ENCODE data around the gene ZNRD2.

Gene ZNRD2

DNA sequence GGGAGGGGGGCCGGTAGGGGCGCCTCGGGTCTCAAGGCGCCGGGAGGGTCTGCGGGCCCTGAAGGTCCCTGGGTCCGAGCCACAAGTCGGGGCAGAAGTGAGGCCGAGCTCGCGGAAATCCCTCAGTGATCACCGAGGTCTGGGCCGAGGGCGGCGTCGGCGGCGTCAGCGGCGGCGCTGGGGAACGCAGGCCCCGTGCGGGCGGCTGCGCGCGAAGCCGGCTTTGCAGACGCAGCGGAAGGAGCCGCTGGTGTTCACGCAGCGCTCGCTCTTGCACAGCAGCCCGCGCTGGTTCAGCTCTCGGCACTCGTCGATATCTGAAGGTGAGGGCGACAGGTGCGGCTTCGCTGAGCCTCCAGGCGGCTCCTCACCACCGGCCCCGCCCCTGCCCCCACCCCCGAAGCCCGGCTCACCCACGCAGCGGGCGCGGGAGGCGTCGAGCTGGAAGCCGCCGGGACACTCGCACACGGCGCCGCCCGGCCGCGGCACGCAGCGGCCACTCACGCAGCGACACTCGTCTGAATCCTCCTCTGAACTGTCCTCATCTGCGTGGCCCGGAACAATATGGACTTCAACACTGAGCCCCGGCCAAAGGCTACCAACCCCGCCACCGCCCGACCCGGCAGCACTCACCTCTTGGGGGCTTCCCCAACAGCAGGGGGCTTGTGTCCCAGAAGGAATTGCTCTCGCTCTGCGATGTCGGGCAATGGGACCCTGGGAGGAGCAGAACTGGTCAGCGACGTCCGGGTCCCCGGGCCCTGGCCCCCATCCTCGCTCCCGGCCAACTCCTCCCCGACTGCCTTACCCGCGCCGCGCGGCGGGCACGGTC is 31.1 kb upstream of the ZNRD2 start:
- Histone ChIP-seq H3K79me2 (ENCODE audit: control insufficient read depth, insufficient read depth, low read length, unreplicated experiment) (no peaks in the 10 kb centered on the region), H3K27me3 (ENCODE audit: insufficient read depth, low read length) (no peaks in the 10 kb centered on the region), H3K36me3 (ENCODE audit: insufficient read depth, low read length) (no peaks in the 10 kb centered on the region), H3K27ac (ENCODE audit: low read depth, low read length) (no peak overlapping the region), H3K4me1 (ENCODE audit: control insufficient read depth, insufficient read depth, low read length, unreplicated experiment) (no peaks in the 10 kb centered on the region), H2AFZ (ENCODE audit: low read length, unreplicated experiment) (no peak overlapping the region), H3K4me3 (ENCODE audit: low read depth, low read length) (no peak overlapping the region)

DNA sequence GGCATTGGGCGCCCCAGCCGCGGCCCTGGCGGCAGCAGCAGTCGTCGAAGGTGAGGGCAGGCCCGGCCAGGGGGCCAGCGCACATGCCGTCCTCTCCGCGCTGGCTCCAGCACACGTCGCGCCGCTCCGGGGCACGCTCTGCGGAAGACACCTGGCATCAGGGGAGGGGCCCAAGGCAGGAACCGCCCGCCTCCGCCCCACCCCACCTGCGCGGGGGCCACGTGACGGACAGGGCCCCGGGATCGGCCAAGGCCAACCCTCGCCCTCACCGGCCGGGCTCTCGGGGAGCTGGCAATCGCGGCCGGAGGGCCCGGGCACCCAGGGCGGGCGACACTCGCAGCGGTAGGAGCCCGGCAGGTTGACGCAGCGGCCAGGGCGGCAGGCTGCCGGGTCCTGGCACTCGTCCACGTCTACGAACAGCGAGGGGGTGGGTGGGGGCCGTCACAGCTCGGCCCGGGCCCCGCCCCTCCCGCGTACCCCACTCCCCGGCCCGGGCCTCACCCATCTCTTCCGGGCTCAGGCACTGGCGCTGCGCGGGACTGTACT is 30.5 kb upstream of the ZNRD2 start:
- Histone ChIP-seq H3K4me1 (ENCODE audit: control insufficient read depth, insufficient read depth, low read length, unreplicated experiment) (no peaks in the 10 kb centered on the region), H3K36me3 (ENCODE audit: insufficient read depth, low read length) (no peaks in the 10 kb centered on the region), H3K4me3 (ENCODE audit: low read depth, low read length) (peak overlapping the region; percentile 68), H2AFZ (ENCODE audit: low read length, unreplicated experiment) (no peak overlapping the region), H3K79me2 (ENCODE audit: control insufficient read depth, insufficient read depth, low read length, unreplicated experiment) (no peaks in the 10 kb centered on the region), H3K27me3 (ENCODE audit: insufficient read depth, low read length) (no peaks in the 10 kb centered on the region), H3K27ac (ENCODE audit: low read depth, low read length) (no peak overlapping the region)

DNA sequence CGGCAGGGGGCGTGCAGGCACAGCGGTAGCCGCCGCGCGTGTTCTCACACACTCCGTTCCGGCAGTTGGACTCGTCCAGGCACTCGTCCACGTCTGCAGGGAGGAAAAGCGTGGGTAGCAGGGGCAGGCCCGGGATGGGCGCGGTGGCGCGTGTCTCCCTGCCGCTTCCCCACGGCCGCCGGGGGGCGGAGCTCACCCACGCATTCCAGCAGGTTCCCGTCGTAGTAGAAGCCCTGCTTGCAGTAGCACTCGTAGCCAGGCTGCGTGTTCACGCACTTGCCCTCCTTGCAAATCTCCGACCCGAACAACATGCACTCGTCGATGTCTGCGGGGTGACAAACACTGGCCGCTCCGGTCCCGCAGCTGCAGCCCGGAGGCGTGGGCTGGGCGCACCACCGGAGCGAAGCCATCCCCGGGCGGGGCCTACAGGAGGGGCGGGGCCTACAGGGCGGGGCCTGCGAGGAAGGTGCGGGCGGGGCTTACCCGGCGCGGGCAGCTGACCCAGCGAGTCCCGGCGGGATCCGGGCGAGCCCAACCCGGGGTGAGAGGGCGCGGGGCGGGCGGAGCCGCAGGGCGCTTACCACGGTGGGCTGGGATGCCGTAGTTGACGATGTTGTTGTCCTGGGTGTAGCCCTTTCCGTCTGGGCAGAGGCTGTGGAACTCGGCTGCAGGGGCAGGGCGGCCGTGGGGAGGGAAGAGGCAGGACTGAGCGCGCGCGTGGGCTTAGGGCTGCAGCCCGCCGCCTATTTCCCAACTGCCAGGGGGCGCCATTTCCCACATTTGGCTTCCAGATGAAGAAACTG is 29.8 kb upstream of the ZNRD2 start:
- Histone ChIP-seq H3K4me1 (ENCODE audit: control insufficient read depth, insufficient read depth, low read length, unreplicated experiment) (no peaks in the 10 kb centered on the region), H3K27me3 (ENCODE audit: insufficient read depth, low read length) (no peaks in the 10 kb centered on the region), H2AFZ (ENCODE audit: low read length, unreplicated experiment) (no peak overlapping the region), H3K27ac (ENCODE audit: low read depth, low read length) (peak overlapping the region; percentile 9; the same call in 1 of the 2 replicates), H3K79me2 (ENCODE audit: control insufficient read depth, insufficient read depth, low read length, unreplicated experiment) (no peaks in the 10 kb centered on the region), H3K4me3 (ENCODE audit: low read depth, low read length) (peak overlapping the region; percentile 68), H3K36me3 (ENCODE audit: insufficient read depth, low read length) (no peaks in the 10 kb centered on the region)

DNA sequence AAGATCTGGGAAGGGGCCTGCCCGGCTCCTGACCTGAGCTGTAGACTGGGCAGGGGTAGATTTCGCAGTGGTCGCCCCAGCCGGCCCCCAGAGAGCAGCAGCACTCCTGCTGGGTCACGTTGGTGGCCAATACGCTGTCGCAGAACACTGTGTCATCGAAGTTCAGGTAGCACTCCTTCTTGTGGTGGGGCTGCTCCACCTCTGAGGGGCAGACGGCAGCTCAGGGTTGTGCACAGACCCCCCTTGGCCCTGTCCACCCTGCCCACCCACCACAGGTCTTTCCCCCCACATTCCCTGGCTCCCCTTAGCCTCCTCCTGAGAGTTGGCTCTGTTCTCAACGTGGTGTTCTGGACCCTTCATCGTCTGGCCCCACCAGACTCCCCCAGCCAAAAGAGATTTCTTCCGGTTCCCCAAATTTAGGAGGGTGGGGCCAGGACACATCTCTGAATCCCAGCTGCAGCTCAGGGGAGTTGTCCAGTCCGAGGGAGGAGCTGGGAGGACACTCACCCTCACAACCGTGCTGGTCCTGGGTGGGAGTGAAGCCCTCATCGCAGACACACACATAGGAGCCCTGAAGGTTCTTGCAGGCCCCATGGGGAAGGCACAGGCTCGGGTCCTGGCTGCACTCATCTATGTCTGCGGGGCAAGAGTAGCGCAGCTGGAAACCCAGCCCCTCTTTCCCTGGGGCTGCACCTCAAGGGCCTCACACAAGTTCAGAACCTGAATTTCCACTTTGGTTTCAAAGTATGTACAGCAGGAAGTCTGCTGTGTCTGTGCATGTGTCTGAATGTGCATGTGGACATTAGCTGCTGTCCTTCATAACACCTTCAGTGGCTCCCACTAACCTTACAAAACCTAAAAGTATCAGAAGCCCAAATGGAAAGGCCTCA is 28.9 kb upstream of the ZNRD2 start:
- peak overlapping the region; percentile 68 for H3K4me3 ChIP-seq (ENCODE audit: low read depth, low read length)
- no peak overlapping the region for H2AFZ ChIP-seq (ENCODE audit: low read length, unreplicated experiment)
- no peak overlapping the region for H3K27ac ChIP-seq (ENCODE audit: low read depth, low read length)
- no peaks in the 10 kb centered on the region for H3K79me2 ChIP-seq (ENCODE audit: control insufficient read depth, insufficient read depth, low read length, unreplicated experiment)
- H3K27me3 ChIP-seq (ENCODE audit: insufficient read depth, low read length), result no peaks in the 10 kb centered on the region
- no peaks in the 10 kb centered on the region for H3K4me1 ChIP-seq (ENCODE audit: control insufficient read depth, insufficient read depth, low read length, unreplicated experiment)
- H3K36me3 ChIP-seq (ENCODE audit: insufficient read depth, low read length), result no peaks in the 10 kb centered on the region

DNA sequence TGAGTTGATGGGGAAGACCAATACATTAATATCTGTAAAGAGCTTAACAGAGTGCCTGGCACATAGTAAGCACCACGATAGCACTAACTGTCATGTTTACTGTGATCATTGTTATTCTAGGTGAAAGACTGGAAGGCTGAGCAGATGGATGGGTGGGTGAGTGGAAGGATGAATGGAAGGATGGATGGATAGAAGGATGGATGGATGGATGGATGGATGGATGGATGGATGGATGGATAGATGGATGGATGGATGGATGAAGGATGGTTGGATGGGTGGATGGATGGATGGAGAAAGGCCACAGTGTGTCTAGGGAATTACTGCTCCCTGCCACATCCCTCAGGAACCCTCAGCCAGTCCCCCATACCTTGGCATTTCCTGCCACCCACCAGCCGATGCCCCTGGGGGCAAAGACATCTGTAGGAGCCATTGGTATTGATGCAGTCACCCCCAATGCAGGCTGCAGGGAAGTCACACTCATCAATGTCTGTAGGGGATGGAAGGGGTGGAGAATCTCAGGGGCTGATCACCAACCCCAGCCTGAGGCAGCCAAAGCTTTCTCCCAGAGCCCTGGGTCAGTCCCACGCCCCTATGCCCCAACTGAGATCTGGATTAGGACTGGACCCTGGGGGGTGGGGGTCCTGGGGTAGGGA is 27.4 kb upstream of the ZNRD2 start:
- Histone ChIP-seq H3K4me3 (ENCODE audit: low read depth, low read length) (no peak overlapping the region), H3K79me2 (ENCODE audit: control insufficient read depth, insufficient read depth, low read length, unreplicated experiment) (no peaks in the 10 kb centered on the region), H3K36me3 (ENCODE audit: insufficient read depth, low read length) (no peaks in the 10 kb centered on the region), H3K27me3 (ENCODE audit: insufficient read depth, low read length) (no peaks in the 10 kb centered on the region), H3K27ac (ENCODE audit: low read depth, low read length) (no peak overlapping the region), H2AFZ (ENCODE audit: low read length, unreplicated experiment) (no peak overlapping the region), H3K4me1 (ENCODE audit: control insufficient read depth, insufficient read depth, low read length, unreplicated experiment) (no peaks in the 10 kb centered on the region)

DNA sequence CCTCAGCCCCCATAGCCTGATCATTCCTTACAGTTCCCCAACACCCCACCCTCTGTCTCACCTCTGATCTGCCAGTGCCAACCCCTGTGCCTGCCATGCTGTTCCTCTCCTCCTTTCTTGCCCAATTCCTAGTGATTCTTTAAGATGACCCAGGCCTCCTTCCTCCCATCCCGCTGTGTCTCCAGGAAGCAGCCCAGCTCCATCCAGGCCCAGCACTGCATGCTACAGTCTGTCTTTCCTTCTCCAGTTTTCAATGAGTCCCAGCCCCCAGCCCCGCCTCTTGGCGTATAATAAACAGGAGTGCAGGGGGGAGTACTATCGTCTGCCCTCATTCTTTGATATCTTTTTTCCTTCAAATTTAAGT is 24.4 kb upstream of the ZNRD2 start:
- Histone ChIP-seq H2AFZ (ENCODE audit: low read length, unreplicated experiment) (no peak overlapping the region), H3K27me3 (ENCODE audit: insufficient read depth, low read length) (no peaks in the 10 kb centered on the region), H3K4me1 (ENCODE audit: control insufficient read depth, insufficient read depth, low read length, unreplicated experiment) (no peaks in the 10 kb centered on the region), H3K4me3 (ENCODE audit: low read depth, low read length) (no peak overlapping the region), H3K36me3 (ENCODE audit: insufficient read depth, low read length) (0 out of 2 replicates have a peak, but pooled peaks cover 3% of the 10 kb centered on the region), H3K79me2 (ENCODE audit: control insufficient read depth, insufficient read depth, low read length, unreplicated experiment) (no peaks in the 10 kb centered on the region), H3K27ac (ENCODE audit: low read depth, low read length) (no peak overlapping the region)

DNA sequence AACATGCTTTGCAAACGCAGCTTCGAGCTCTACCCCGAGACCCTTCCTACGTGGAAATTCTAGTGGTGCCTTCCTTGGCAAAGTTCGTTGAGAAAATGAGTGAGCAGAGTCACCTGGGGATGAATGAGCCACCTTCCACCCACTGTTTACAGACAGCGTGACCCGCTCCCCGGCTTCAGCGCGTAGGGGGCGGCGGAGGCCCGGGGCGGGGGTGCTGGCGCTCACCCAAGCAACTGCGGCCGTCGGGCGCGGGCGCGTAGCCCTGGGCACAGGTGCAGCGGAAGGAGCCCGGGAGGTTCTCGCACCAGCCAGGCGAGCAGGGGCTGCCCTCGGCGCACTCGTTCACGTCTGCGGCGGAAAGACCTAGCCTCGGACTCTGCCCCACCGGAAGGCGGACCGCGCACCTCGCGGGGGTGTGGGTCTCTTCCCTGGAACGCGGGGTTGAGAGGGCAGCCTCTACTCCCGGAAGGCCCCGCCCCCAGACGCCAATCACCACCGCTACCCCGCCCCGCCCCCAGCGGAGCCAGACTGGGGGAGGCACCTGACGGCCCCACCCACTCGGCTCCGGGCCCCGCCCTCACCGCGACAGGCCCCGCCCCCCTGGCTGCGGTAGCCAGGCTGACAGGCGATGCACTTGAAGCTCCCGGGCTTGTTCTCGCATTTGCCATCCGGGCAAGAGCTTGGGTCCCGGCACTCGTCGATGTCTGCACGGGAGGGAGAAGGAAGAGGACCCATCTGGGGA is 23.9 kb upstream of the ZNRD2 start:
- H2AFZ ChIP-seq (ENCODE audit: low read length, unreplicated experiment), result no peak overlapping the region
- H3K79me2 ChIP-seq (ENCODE audit: control insufficient read depth, insufficient read depth, low read length, unreplicated experiment), result no peaks in the 10 kb centered on the region
- no peaks in the 10 kb centered on the region for H3K4me1 ChIP-seq (ENCODE audit: control insufficient read depth, insufficient read depth, low read length, unreplicated experiment)
- H3K27me3 ChIP-seq (ENCODE audit: insufficient read depth, low read length), result no peaks in the 10 kb centered on the region
- H3K27ac ChIP-seq (ENCODE audit: low read depth, low read length), result no peak overlapping the region
- 0 out of 2 replicates have a peak, but pooled peaks cover 3% of the 10 kb centered on the region for H3K36me3 ChIP-seq (ENCODE audit: insufficient read depth, low read length)
- no peak overlapping the region for H3K4me3 ChIP-seq (ENCODE audit: low read depth, low read length)

DNA sequence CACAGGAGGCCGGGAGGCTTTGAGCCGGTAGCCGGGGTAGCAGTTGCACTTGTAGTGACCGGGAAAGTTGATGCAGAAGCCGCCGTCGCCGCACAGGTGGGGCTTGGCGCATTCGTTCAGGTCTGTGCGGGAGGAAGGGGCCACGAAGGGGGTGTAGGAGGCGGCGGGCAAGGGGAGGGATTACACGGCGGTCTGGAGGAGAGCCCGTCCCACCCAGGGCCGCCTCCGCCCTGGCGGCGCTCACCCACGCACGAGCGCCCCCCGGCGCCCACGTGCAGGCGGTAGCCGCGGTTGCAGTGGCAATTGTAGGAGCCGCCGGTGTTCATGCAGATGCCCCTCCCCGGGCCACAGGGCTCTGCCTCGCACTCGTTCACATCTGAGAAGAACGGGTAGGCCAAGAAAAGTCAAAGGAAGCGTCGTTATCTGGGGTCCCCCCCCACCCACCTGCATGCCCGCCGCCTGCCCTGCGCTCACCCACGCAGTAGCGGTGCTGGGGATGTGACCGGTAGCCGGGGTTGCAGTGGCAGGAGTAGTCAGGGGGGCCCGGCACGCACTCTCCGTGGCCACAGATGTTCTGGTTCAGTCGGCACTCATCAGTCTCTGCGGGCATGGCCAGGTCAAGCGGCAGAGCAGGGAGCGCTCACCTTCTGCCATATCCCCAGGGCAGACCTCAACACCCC is 22.7 kb upstream of the ZNRD2 start:
- Histone ChIP-seq H3K4me3 (ENCODE audit: low read depth, low read length) (no peak overlapping the region), H3K4me1 (ENCODE audit: control insufficient read depth, insufficient read depth, low read length, unreplicated experiment) (no peaks in the 10 kb centered on the region), H3K79me2 (ENCODE audit: control insufficient read depth, insufficient read depth, low read length, unreplicated experiment) (no peaks in the 10 kb centered on the region), H3K27me3 (ENCODE audit: insufficient read depth, low read length) (no peaks in the 10 kb centered on the region), H2AFZ (ENCODE audit: low read length, unreplicated experiment) (no peak overlapping the region), H3K36me3 (ENCODE audit: insufficient read depth, low read length) (0 out of 2 replicates have a peak, but pooled peaks cover 3% of the 10 kb centered on the region), H3K27ac (ENCODE audit: low read depth, low read length) (no peak overlapping the region)

DNA sequence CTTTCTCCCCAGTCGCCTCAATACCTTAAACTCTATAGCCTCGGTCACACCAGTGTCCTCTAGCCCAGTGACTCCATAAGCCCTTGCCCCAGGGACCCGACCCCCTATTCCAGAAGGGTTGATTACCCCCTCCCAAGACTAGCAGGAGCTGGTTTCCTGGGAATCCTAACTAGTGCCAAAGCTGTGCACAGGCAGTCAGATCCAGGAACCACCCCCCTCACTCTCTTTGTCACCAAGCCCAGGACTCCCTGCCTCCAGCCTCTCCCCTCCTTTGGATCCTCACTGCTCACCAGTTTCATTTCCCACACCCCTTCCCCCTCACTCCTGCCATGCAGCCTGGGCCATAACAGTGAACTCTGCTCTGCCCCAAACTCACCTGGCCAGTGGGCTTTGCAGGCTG is 21.9 kb upstream of the ZNRD2 start:
- no peak overlapping the region for H2AFZ ChIP-seq (ENCODE audit: low read length, unreplicated experiment)
- H3K4me1 ChIP-seq (ENCODE audit: control insufficient read depth, insufficient read depth, low read length, unreplicated experiment), result no peaks in the 10 kb centered on the region
- no peaks in the 10 kb centered on the region for H3K27me3 ChIP-seq (ENCODE audit: insufficient read depth, low read length)
- no peak overlapping the region for H3K27ac ChIP-seq (ENCODE audit: low read depth, low read length)
- H3K79me2 ChIP-seq (ENCODE audit: control insufficient read depth, insufficient read depth, low read length, unreplicated experiment), result no peaks in the 10 kb centered on the region
- no peak overlapping the region for H3K4me3 ChIP-seq (ENCODE audit: low read depth, low read length)
- H3K36me3 ChIP-seq (ENCODE audit: insufficient read depth, low read length), result 0 out of 2 replicates have a peak, but pooled peaks cover 3% of the 10 kb centered on the region
